Psoas muscle (tissue), 8 donors: ENCODE data around the gene ZNF618. TPM values are rescaled to one million over a fixed set of nuclear protein-coding genes. Genes with fewer than 3 reads are reported as not detected.

Source experiments
- ATAC-seq, 4 donors: fragments of 200-7000 bp; cut with Tn5 transposase; one replicate each; pipeline ENCODE4 v1.9.1; 2020; ENCODE audit warnings: moderate library complexity in 3 of 4, mild to moderate bottlenecking in 2 of 4
- DNase-seq, 2 donors: peaks; one replicate each; pipeline ENCODE4 v3.0.0-alpha.2; 2020
- H3K27ac ChIP-seq: fragments of 200-600 bp; one replicate; pipeline ENCODE4 v1.8.0; 2022
- H3K27me3 ChIP-seq, 3 donors: fragments of 200-600 bp in 1 of 3; one replicate each; pipeline versions ENCODE4 v1.6.1 to v1.8.0; 2013 to 2022; ENCODE audit warnings: low read length in 2 of 3, mild to moderate bottlenecking in 2 of 3, moderate library complexity in 1 of 3; ENCODE audit not compliant: insufficient read depth in 3 of 3
- H3K36me3 ChIP-seq, 2 donors: fragments of 200-600 bp in 1 of 2; one replicate each; pipeline versions ENCODE4 v1.6.1 to v1.8.0; 2013 to 2022; ENCODE audit warnings: low read depth in 1 of 2, mild to moderate bottlenecking in 1 of 2, moderate library complexity in 1 of 2; ENCODE audit not compliant: insufficient read depth in 1 of 2
- H3K4me1 ChIP-seq: fragments of 200-600 bp; one replicate; pipeline ENCODE4 v1.8.0; 2022
- H3K4me3 ChIP-seq: fragments of 200-600 bp; one replicate; pipeline ENCODE4 v1.8.0; 2022; ENCODE audit warnings: mild to moderate bottlenecking
- H3K9me3 ChIP-seq: fragments of 200-600 bp; one replicate; pipeline ENCODE4 v1.8.0; 2022
- WGBS, 3 donors: extraction: QIAGEN DNeasy Blood & Tissue Kit; methylation state at CpG; one replicate each; pipeline versions ENCODE4 v1.1.6 to v1.1.7; 2013; 5-methylcytosine and 5-hydroxymethylcytosine counted together
- intact Hi-C, 2 donors: fragments of 100-400 bp; cut with DNase I; formaldehyde crosslinking; loops; one replicate each; pipeline versions ENCODE4 v1.11.0 to v1.14.2; 2022
- polyA plus RNA-seq, 3 donors: library from polyadenylated mRNA; stranded (reverse); fragments of 200-250 nt; gene quantifications; one replicate each; pipeline ENCODE4 v1.2.3, GENCODE V29; 2013
- total RNA-seq, 4 donors: library from RNA; stranded (reverse); fragmentation: NEBNext Ultra II Directional in 2 of 4; extraction: Animal tissue kit (Norgen Biotek cat#: 25700) in 2 of 4; gene quantifications; one replicate each; pipeline versions ENCODE4 v1.2.1 to v1.2.4, GENCODE V29; 2021 to 2023
- TF ChIP-seq, protein P1 (sequence below): fragments of 200-600 bp; IDR thresholded peaks from one replicate; pipeline ENCODE4 v1.8.0; 2022; ENCODE audit warnings: antibody characterized with exemption
- donor health status: healthy with polysubstance abuse.
- donor health status: DM: no; HTN: no; CAD: no; lungs with moderate emphysema.
- donor health status: Bipolar disorder and iron deficiency.
- donor health status: healthy.
- donor health status: DM: yes; HTN: yes; CAD: no.
- donor health status: DM: no; HTN: no; CAD: no.
- donor health status: DM: no; HTN: no; CAD: no.
- donor health status: DM: yes; HTN: yes; CAD: no.

Gene ZNF618
- total and polyA plus RNA-seq, 7 donors = 0.31 to 2.7 (median 1.2) TPM

DNA sequence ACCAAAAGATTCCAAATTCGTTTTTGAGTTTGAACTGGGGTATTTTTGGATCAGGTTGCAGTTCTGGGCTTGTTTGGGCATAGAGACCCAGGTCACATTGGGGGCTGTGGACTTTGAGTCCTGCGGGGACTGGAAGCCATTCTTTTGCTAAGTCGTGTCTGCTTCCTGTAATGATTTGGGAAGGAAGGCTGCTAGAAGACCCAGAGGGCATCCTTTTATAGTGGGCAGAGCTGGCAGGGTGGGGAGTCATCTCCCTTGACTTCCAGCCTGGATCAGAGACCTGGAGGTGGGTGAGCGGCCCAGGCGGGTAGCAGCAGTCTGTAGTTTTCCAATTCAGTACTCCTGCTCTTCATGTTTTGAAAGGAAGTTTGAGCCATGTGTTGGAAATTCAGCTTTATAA lies 11.3 kb downstream of the ZNF618 start:
- no peak for DNase-seq
- Histone ChIP-seq H3K27ac (peak overlapping the region; percentile 38), H3K9me3 (no peaks in the 10 kb centered on the region), H3K4me3 (no peak overlapping the region), H3K4me1 (peaks cover 24% of the 10 kb centered on the region), H3K36me3 (no peaks in the 10 kb centered on the region), H3K27me3 (no peaks in the 10 kb centered on the region)
- TF ChIP-seq, protein P1, sequence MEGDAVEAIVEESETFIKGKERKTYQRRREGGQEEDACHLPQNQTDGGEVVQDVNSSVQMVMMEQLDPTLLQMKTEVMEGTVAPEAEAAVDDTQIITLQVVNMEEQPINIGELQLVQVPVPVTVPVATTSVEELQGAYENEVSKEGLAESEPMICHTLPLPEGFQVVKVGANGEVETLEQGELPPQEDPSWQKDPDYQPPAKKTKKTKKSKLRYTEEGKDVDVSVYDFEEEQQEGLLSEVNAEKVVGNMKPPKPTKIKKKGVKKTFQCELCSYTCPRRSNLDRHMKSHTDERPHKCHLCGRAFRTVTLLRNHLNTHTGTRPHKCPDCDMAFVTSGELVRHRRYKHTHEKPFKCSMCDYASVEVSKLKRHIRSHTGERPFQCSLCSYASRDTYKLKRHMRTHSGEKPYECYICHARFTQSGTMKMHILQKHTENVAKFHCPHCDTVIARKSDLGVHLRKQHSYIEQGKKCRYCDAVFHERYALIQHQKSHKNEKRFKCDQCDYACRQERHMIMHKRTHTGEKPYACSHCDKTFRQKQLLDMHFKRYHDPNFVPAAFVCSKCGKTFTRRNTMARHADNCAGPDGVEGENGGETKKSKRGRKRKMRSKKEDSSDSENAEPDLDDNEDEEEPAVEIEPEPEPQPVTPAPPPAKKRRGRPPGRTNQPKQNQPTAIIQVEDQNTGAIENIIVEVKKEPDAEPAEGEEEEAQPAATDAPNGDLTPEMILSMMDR = no peak
- intact Hi-C loops = no loop called here
- 84% methylated on average over 5 of the region's 5 CpGs for WGBS, 3 donors
- ATAC-seq = no peak

DNA sequence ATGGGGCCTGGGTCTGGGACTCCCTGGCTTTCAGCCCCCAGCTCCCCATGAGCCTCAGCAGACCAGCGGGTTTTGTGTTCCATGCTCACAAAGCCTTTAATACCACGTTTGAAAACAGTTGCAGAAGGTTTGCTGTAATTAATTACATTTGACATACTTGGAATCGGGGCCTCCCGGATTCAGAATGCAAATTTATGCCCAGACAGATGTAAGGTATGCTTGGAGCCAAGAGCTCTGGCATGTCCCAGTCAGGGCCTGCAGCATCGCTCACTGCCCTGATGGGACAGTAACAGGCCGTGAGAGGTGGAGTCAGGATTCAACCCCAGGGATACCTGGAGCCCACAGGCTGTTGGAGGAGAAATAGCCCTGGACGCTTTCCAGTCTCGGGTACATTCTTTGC lies 12.2 kb downstream of the ZNF618 start:
- intact Hi-C loops = no loop called here
- DNase-seq = no peak
- H3K27me3 ChIP-seq = no peaks in the 10 kb centered on the region
- ATAC-seq = peak in 3 of 4 donors; percentile 40 to 52 (median 43)
- H3K27ac ChIP-seq = peak overlapping the region; percentile 54
- H3K36me3 ChIP-seq = no peaks in the 10 kb centered on the region
- 26 to 42% (median 37%) methylated on average over 8 of the region's 8 CpGs for WGBS, 3 donors
- no peaks in the 10 kb centered on the region for H3K9me3 ChIP-seq
- H3K4me1 ChIP-seq = peaks cover 24% of the 10 kb centered on the region
- TF ChIP-seq, protein P1 = no peak
- H3K4me3 ChIP-seq = no peak overlapping the region

DNA sequence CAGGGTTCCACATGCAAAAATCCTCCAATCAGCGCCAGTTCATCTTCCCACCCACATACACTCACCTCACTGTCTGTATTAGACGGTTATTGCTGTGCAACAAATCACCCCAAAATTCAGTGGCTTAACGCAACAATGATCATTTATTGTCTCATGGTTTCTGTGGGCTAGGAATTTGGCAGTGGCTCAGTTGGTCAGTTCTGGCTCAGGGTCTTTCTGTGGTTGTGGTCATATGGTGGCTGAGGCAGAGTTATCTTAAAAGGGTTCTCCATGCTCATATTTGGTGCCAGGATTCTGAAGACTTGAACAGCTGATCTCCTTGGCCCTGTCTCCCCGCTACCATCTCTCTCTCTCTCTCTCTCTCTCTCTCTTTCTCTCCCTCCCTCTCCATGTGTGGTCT lies 12.9 kb downstream of the ZNF618 start:
- Histone ChIP-seq H3K4me3 (no peak overlapping the region), H3K9me3 (no peaks in the 10 kb centered on the region), H3K4me1 (peaks cover 24% of the 10 kb centered on the region), H3K27ac (no peak overlapping the region), H3K36me3 (no peaks in the 10 kb centered on the region), H3K27me3 (no peaks in the 10 kb centered on the region)
- ATAC-seq (no peak), DNase-seq (no peak)
- intact Hi-C loops = no loop called here
- WGBS, 3 donors = 72 to 85% (median 75%) methylated on average over 4 of the region's 4 CpGs
- TF ChIP-seq, protein P1 = no peak

DNA sequence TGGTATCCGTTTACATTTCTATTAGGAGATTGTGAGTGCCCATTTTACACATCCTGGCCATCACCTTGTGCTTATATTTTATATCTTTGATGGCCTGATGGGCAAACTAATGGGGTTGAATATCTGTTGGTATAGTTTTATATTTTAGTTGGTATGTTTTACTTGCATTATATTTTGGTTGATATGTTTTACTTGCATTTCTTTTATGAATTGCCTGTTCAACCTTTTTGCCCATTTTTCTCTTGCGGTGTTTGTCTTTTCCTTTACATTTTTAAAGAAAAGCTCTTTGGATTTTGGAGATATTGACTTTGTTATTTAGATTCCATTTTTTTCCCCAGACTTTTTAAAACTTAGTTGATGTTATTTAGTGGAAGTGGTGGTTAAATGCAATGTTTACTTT lies 14.6 kb downstream of the ZNF618 start:
- no peak for ATAC-seq
- no peak overlapping the region for H3K4me3 ChIP-seq
- H3K36me3 ChIP-seq = no peaks in the 10 kb centered on the region
- 93 to 99% (median 97%) methylated on average over 2 of the region's 2 CpGs for WGBS, 3 donors
- H3K9me3 ChIP-seq = no peaks in the 10 kb centered on the region
- peaks cover 17% of the 10 kb centered on the region for H3K4me1 ChIP-seq
- TF ChIP-seq, protein P1 = no peak
- intact Hi-C loops = no loop called here
- no peaks in the 10 kb centered on the region for H3K27me3 ChIP-seq
- no peak overlapping the region for H3K27ac ChIP-seq
- no peak for DNase-seq

DNA sequence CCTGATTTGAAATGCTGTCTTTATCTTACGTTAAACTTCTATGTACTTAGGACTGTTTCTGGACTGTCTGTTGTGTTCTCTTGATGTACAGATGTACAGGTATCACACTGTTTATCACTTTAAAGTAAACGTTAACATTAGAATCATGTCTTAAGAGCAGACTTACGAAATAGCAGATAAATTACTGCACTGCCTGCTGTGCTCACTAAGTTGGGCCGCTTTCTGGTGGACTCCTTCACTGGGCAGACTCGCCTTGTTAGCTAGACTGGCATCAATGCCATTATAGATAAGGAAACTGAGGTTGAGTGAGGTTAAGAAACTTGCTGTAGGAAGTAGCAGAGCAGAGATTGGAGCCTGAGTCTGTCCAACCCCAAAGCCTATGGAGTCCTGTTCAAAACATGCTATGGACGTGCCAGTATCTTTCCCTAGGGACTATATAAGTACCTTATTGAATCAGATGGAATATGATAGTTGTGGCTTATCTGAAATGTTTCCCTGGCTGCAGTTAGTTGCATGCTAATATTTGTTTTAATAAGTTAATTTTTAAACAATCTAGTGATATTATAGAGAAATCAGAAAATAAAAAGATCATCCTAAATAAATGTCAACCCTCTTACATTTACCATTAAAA lies 16.9 kb downstream of the ZNF618 start:
- no peaks in the 10 kb centered on the region for H3K36me3 ChIP-seq
- no peaks in the 10 kb centered on the region for H3K27me3 ChIP-seq
- no peak overlapping the region for H3K4me3 ChIP-seq
- H3K9me3 ChIP-seq = no peaks in the 10 kb centered on the region
- TF ChIP-seq, protein P1 = no peak
- ATAC-seq = no peak
- DNase-seq = no peak
- peaks cover 5% of the 10 kb centered on the region for H3K4me1 ChIP-seq
- no peak overlapping the region for H3K27ac ChIP-seq
- intact Hi-C loops = no loop called here
- 90 to 91% (median 90%) methylated on average over 6 of the region's 6 CpGs for WGBS, 3 donors
